Left renal cortex interstitium (tissue), 4 donors: ENCODE results near the gene ASIC2. TPM values are rescaled to one million over a fixed set of nuclear protein-coding genes. Genes with fewer than 3 reads are reported as not detected.
"Not testable (repeated sequence)": the region's sequence is repeated elsewhere in the genome, so short reads cannot be mapped to it uniquely, and the experiment has no call there.

Source experiments
- DNase-seq, 4 donors: peaks; one replicate each; pipeline ENCODE4 v3.0.0-alpha.2; 2013; ENCODE audit warnings: low read depth in 4 of 4, low spot score in 2 of 4, missing footprints in 1 of 4
- polyA plus RNA-seq, 4 donors: library from polyadenylated mRNA; unstranded; fragments of 120-200 nt; gene quantifications; one replicate each; pipeline ENCODE4 v1.2.1, GENCODE V29; 2013; ENCODE audit not compliant: insufficient read length in 4 of 4

Gene ASIC2
- polyA plus RNA-seq, 4 donors = 3.4 to 5.1 (median 3.9) TPM

- DNase-seq = no peak
Observed at GRCh38 chr17:32995416-32996045, 297.6 kb downstream of the ASIC2 start.

DNA sequence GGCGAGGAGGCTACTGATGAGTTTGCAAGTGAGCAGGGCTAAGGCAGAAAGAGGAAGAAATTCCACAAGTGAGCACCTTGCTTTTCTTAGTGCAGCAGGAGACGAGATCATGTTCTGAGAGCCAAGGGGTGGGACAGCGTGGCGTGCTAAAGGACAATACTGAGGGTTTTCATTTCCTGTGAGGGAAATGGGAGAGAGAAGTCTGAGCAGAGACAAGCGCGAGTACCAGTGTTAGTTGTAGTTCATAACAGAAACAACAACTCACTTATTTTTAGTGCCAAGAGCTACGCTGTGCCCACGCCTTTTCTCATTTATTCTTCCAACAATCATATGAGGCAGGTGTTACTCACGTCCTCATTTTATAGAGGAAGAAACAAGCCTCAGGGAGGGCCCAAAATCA, 299.1 kb downstream of the ASIC2 start:
- no peak for DNase-seq

GRCh38 chr17:32992321-32993033, 300.6 kb downstream of the ASIC2 start:
- DNase-seq = no peak

- no peak for DNase-seq
Observed at GRCh38 chr17:32988481-32989101, 304.5 kb downstream of the ASIC2 start.

- DNase-seq = not testable (repeated sequence)
Observed at GRCh38 chr17:32987868-32988267, 305.2 kb downstream of the ASIC2 start.

- not testable (repeated sequence) for DNase-seq
Observed at GRCh38 chr17:32987453-32987805, 305.7 kb downstream of the ASIC2 start.

DNA sequence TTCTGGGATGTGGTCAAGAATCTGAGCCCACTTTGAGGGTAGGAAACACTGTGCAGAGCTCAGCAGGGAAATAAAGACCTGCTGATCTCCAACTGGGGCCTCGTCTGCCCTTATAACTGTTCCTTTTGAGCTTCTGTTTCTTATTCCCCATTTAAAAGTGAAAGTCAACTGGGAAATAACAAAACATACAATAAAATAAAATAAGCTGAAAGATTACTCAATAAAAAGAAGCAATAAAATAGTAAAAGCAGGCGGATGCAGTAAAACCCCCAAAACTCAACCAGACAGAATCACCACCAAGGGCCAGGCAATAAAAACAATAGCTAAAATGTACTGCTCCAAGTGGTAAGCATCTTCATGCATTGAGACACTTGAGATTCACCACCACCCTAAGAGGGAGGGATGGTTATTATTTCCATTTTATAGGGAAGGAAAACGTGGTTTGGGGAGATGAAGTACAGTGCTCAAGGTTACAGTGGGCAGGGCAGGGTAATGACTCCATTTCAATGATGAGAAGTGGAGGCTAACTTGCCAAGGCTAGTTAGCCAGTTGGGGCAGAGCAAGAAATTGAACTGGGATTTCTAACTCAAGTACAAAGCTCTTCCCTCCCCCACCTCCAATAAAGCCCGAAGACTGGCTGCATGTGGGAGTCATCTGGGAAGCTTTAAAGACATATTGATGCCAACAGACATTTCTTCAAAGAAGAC, 307.9 kb downstream of the ASIC2 start:
- DNase-seq = no peak

DNA sequence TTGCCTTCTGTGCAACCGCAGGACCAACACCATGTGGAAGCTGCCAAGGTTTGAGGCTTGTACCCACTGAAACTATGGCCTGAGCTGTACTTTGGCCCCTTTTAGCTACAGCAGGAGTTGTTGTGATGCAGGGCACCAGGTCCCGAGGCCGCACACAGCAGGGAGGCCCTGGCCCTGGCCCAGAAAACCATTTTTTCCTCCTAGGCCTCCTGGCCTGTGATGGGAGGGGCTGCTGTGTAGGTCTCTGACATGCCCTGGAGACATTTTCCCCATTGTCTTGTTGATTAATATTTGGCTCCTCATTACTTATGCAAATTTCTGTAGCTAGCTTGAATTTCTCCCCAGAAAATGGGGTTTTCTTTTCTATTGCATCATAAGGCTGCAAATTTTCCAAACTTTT, 311.5 kb downstream of the ASIC2 start:
- DNase-seq = not testable (repeated sequence)

DNA sequence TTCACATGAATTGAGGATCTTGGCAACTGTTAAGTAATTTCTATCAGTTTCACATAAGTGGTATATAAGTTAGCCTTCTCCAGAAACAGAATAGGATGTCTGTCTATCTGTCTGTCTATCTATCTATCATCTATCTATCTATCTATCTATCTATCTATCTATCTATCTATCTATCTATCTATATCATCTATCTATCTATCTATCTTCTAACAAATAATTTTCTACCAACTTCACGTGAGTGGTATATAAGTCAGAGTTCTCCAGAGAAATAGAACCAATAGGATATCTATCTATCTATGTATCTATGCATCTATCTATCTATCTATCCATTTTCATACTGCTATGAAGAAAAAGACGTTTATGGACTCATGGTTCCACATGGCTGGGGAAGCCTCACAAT, 312.9 kb downstream of the ASIC2 start:
- DNase-seq = no peak

GRCh38 chr17:32976605-32977004, 316.5 kb downstream of the ASIC2 start:
- no peak for DNase-seq

DNA sequence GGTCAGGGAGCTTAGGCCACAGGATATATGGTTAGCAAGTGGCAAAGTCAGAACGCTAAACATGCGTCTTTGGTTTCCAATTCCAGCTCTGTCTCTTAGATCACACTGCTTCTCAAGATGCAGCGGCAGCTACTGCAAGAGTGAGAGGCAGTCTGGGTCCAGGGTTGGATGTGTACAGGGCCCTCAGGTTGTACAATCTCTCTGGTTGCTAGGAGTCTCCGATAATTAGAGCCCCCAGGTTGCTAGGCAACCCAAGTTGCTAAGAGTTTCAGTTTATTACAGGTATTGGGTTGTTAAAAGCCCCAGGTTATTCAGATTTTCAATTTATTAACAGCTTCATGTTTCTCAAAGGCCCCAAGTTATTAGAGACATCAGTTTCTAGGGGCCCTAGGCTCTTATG, 317.0 kb downstream of the ASIC2 start:
- no peak for DNase-seq

GRCh38 chr17:32971171-32971570, 321.9 kb downstream of the ASIC2 start:
- DNase-seq = no peak

- DNase-seq = no peak
Observed at GRCh38 chr17:32970281-32970680, 322.8 kb downstream of the ASIC2 start.

GRCh38 chr17:32969231-32969630, 323.9 kb downstream of the ASIC2 start:
- DNase-seq = not testable (repeated sequence)

DNA sequence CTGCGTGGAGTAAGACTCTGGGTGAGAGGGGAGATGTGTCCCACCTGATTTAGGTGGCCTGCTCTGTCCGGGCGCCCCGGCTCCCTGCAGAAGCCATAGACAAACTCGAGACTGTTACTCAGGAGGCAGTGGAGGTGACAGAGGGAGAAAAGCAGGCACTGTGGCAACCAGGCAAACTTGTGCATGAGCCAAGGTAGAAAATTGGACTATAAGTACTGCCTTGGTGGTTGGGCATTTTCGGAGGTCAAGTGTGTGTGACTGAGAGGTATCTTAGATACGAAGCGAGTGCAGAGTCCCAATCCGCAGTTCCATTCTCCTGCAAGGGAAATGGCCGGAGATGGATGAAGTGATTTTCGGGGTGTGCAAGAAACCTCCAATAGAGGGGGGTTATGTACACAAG, 328.6 kb downstream of the ASIC2 start:
- DNase-seq = no peak
